Vagina (tissue), 2 donors: ENCODE results near the gene SIAE. TPM values are rescaled to one million over a fixed set of nuclear protein-coding genes. Genes with fewer than 3 reads are reported as not detected.

Experiments used
- DNase-seq, 2 donors: peaks; one replicate each; pipeline ENCODE4 v3.0.0-alpha.2; 2017; ENCODE audit errors: extremely low spot score in 2 of 2
- H3K27ac ChIP-seq: fragments of 200-600 bp; sonication (generic); one replicate; pipeline ENCODE4 v1.5.1; 2019
- H3K27me3 ChIP-seq: fragments of 200-600 bp; sonication (generic); one replicate; pipeline ENCODE4 v1.5.1; 2019
- H3K36me3 ChIP-seq, 2 donors: fragments of 200-600 bp; sonication (generic); one replicate each; pipeline ENCODE4 v1.5.1; 2017 to 2019
- H3K4me1 ChIP-seq: fragments of 200-600 bp; sonication (generic); one replicate; pipeline ENCODE4 v1.5.1; 2019
- H3K4me3 ChIP-seq, 2 donors: fragments of 200-600 bp; sonication (generic); 1 replicate in 1 of 2; 2 replicates in 1 of 2; pipeline ENCODE4 v1.5.1; 2016 to 2019
- H3K9me3 ChIP-seq: fragments of 200-600 bp; sonication (generic); one replicate; pipeline ENCODE4 v1.5.1; 2019
- CTCF ChIP-seq, 3 experiments: fragments of 450-650 bp in 2 of 3; fragments of 200-600 bp in 1 of 3; sonication (generic) in 1 of 3; IDR thresholded peaks; one replicate each; pipeline ENCODE4 v1.5.1; 2017 to 2019; ENCODE audit warnings: antibody characterized with exemption in 3 of 3, mild to moderate bottlenecking in 2 of 3, moderate library complexity in 2 of 3
- POLR2A ChIP-seq, 2 donors: fragments of 450-650 bp; IDR thresholded peaks; one replicate each; pipeline ENCODE4 v1.6.1; 2017; ENCODE audit warnings: antibody characterized with exemption in 2 of 2, mild to moderate bottlenecking in 2 of 2, moderate library complexity in 2 of 2
- POLR2AphosphoS5 ChIP-seq, 2 donors: sonication (generic); formaldehyde crosslinking; IDR thresholded peaks; one replicate each; pipeline ENCODE4 v1.9.0; 2017; ENCODE audit warnings: antibody characterized with exemption in 2 of 2, mild to moderate bottlenecking in 2 of 2, low read depth in 1 of 2; ENCODE audit not compliant: insufficient read depth in 1 of 2
- intact Hi-C: fragments of 100-400 bp; cut with DNase I; formaldehyde crosslinking; loops from one replicate; pipeline ENCODE4 v1.15.1; 2023
- total RNA-seq: library from RNA; depleted of rRNA; stranded (reverse); fragments of >200 nt; gene quantifications from one replicate; pipeline ENCODE4 v1.2.3, GENCODE V29; 2016

Gene SIAE
- total RNA-seq, 1 donor from 2014 or later: 10.6 TPM

DNA sequence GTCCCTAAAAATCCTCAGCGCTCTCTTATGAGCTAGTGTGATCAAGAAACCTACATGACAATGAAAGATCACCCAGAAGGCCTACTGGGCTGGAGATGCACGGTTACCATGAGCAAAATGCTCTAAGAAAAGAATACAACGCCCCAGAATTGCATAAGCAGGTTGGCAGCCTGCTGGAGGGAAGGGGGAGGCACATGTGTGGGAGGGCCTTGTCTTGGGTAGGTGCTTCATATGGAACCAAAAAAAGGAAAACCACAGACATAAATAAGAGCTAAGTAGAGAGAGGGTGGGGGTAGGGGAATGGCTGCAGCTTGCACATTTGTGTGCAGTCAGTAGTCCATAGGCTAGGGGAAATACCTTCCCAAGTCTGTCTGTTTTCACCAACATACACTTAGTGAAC is 2.8 kb downstream of the SIAE start:
- Histone ChIP-seq H3K4me3 (no peak overlapping the region), H3K9me3 (no peaks in the 10 kb centered on the region), H3K27ac (no peak overlapping the region), H3K4me1 (peaks cover 17% of the 10 kb centered on the region), H3K27me3 (no peaks in the 10 kb centered on the region), H3K36me3 (peaks cover 0 to 6% of the 10 kb centered on the region in 2 donors)
- intact Hi-C loops: loop anchor here (5.0 kb wide), 2 partner anchors 77 to 167 kb away; no protein-coding TSS in a partner anchor
- TF ChIP-seq POLR2AphosphoS5 (IDR thresholded peaks at IDR 0.05; ENCODE audit: insufficient read depth in 1 of 2, low read depth in 1 of 2) (no peak), CTCF (IDR thresholded peaks at IDR 0.05) (no peak), POLR2A (IDR thresholded peaks at IDR 0.05) (no peak)
- DNase-seq: no peak

DNA sequence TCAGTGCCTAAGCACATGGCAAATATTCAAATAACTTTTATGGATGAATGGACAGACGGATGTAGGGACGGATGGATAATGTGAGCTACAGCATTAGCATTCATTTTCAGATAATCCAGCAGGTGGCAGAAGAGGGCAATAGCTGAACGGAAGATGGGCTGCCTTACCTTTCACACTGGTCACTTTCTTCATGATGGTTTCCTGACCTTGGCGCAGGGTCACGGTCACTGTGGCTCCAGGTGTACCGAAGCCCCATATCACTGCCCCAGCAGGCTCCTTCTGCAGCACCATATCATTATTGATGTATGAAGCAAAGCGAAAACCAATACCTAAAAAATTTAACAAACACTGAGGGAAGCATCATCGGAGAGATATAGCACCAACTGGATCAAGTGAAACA is 4.3 kb downstream of the SIAE start:
- DNase-seq: no peak
- H3K9me3 ChIP-seq: no peaks in the 10 kb centered on the region
- intact Hi-C loops: no loop called here

GRCh38 chr11:124667601-124668000 is 5.9 kb downstream of the SIAE start:
- intact Hi-C loops: no loop called here
- Histone ChIP-seq H3K27ac (no peak overlapping the region), H3K27me3 (no peaks in the 10 kb centered on the region), H3K9me3 (no peaks in the 10 kb centered on the region), H3K36me3 (peaks cover 0 to 6% of the 10 kb centered on the region in 2 donors), H3K4me3 (no peak overlapping the region), H3K4me1 (peaks cover 3% of the 10 kb centered on the region)
- DNase-seq: no peak
- no peak for TF ChIP-seq CTCF (IDR thresholded peaks at IDR 0.05)
- no peak for TF ChIP-seq POLR2A (IDR thresholded peaks at IDR 0.05)
- no peak for TF ChIP-seq POLR2AphosphoS5 (IDR thresholded peaks at IDR 0.05; ENCODE audit: insufficient read depth in 1 of 2, low read depth in 1 of 2)

More for the DNA sequence above, 4.3 kb downstream of the SIAE start:
- Histone ChIP-seq H3K27me3 (no peaks in the 10 kb centered on the region), H3K36me3 (peaks cover 0 to 6% of the 10 kb centered on the region in 2 donors), H3K4me1 (peaks cover 13% of the 10 kb centered on the region), H3K4me3 (no peak overlapping the region), H3K27ac (no peak overlapping the region)
- no peak for TF ChIP-seq POLR2A (IDR thresholded peaks at IDR 0.05)
- peak; percentile 70 to 78 (median 72) for TF ChIP-seq CTCF (IDR thresholded peaks at IDR 0.05)
- TF ChIP-seq POLR2AphosphoS5 (IDR thresholded peaks at IDR 0.05; ENCODE audit: insufficient read depth in 1 of 2, low read depth in 1 of 2): peak in 1 of 2 donors; percentile 23

DNA sequence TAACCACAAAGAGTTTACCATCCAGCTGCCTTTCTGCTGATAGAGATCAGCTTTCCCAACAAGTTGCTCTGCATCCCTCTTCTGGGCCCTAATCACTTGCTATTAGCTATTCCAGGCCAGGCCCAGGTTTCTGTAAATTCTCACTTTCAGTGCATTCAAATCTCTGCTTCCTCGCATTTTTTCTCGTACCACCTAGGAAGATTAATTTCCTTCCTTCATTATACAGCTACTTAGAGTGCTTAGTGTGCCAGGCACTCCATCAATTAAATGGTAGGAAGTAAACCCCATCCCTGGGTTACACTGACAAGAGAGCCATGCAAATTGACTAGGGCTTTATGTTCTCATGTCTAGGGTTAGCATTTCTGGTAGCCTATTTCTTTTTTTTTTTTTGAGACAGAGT is 9.7 kb downstream of the SIAE start:
- no peak overlapping the region for H3K27ac ChIP-seq
- H3K4me1 ChIP-seq: no peaks in the 10 kb centered on the region
- no peaks in the 10 kb centered on the region for H3K9me3 ChIP-seq
- H3K36me3 ChIP-seq: peaks cover 0 to 6% of the 10 kb centered on the region in 2 donors
- intact Hi-C loops: no loop called here
- DNase-seq: no peak
- TF ChIP-seq POLR2AphosphoS5 (IDR thresholded peaks at IDR 0.05; ENCODE audit: insufficient read depth in 1 of 2, low read depth in 1 of 2) (no peak), CTCF (IDR thresholded peaks at IDR 0.05) (no peak), POLR2A (IDR thresholded peaks at IDR 0.05) (no peak)
- H3K27me3 ChIP-seq: no peaks in the 10 kb centered on the region
- no peak overlapping the region for H3K4me3 ChIP-seq

DNA sequence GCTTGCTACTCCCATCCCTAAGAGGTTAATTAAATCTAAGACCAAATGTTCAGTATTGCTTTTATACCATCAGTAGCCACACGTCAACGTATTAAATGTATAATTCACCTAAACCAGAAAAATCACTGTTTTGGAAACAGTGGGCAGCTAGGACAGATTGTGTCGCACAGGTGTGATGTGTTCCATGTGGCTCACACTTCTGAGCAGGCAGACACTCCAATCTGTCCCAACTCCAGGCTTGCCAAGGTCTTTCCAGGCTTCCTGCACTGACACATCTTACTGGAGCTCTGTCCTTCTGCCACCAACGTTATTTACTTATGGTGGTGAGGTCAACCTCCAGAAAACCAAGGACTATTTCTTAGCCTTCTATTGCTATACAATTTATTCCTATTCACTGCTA is 11.4 kb downstream of the SIAE start:
- no peak for TF ChIP-seq POLR2AphosphoS5 (IDR thresholded peaks at IDR 0.05; ENCODE audit: insufficient read depth in 1 of 2, low read depth in 1 of 2)
- no peak for TF ChIP-seq CTCF (IDR thresholded peaks at IDR 0.05)
- TF ChIP-seq POLR2A (IDR thresholded peaks at IDR 0.05): no peak
- no peak overlapping the region for H3K4me3 ChIP-seq
- H3K9me3 ChIP-seq: no peaks in the 10 kb centered on the region
- H3K27me3 ChIP-seq: no peaks in the 10 kb centered on the region
- no peak for DNase-seq
- H3K36me3 ChIP-seq: peaks cover 0 to 4% of the 10 kb centered on the region in 2 donors
- no peak overlapping the region for H3K27ac ChIP-seq
- intact Hi-C loops: no loop called here
- no peaks in the 10 kb centered on the region for H3K4me1 ChIP-seq
